Aorta (tissue), 5 donors: ENCODE results near the gene MYBPHL. TPM values are rescaled to one million over a fixed set of nuclear protein-coding genes. Genes with fewer than 3 reads are reported as not detected.

Source experiments
- ATAC-seq: fragments of 200-7000 bp; cut with Tn5 transposase; one replicate; pipeline ENCODE4 v1.9.1; 2022; ENCODE audit warnings: moderate library complexity; ENCODE audit not compliant: low FRiP score
- DNase-seq, 2 donors: peaks; one replicate each; pipeline ENCODE4 v3.0.0-alpha.2; 2020
- H3K27ac ChIP-seq, 2 donors: one replicate each; pipeline ENCODE4 v1.5.1; 2013; ENCODE audit warnings: low read length in 2 of 2, mild to moderate bottlenecking in 2 of 2, moderate library complexity in 2 of 2, control low read depth in 1 of 2, inconsistent platforms in 1 of 2, low read depth in 1 of 2
- H3K27me3 ChIP-seq, 2 donors: one replicate each; pipeline ENCODE4 v1.6.1; 2013; ENCODE audit warnings: control low read depth in 1 of 2, low read length in 1 of 2, mild to moderate bottlenecking in 1 of 2, moderate library complexity in 1 of 2; ENCODE audit not compliant: insufficient read depth in 2 of 2, control insufficient read depth in 1 of 2
- H3K36me3 ChIP-seq, 2 donors: one replicate each; pipeline ENCODE4 v1.6.1; 2013; ENCODE audit warnings: control low read depth in 1 of 2, low read length in 1 of 2, mild to moderate bottlenecking in 1 of 2; ENCODE audit not compliant: insufficient read depth in 2 of 2, control insufficient read depth in 1 of 2
- H3K4me1 ChIP-seq, 2 donors: one replicate each; pipeline ENCODE4 v1.6.1; 2013; ENCODE audit warnings: low read length in 2 of 2, control low read depth in 1 of 2, mild to moderate bottlenecking in 1 of 2, moderate library complexity in 1 of 2; ENCODE audit not compliant: insufficient read depth in 2 of 2, control insufficient read depth in 1 of 2
- H3K4me3 ChIP-seq, 2 donors: one replicate each; pipeline ENCODE4 v1.5.1; 2013; ENCODE audit warnings: low read length in 2 of 2, control low read depth in 1 of 2, mild to moderate bottlenecking in 1 of 2
- H3K9me3 ChIP-seq: one replicate; pipeline ENCODE4 v1.6.1; 2013; ENCODE audit warnings: mild to moderate bottlenecking, low read length; ENCODE audit not compliant: control insufficient read depth
- WGBS, 2 donors: extraction: QIAGEN DNeasy Blood & Tissue Kit; methylation state at CpG; one replicate each; pipeline ENCODE4 v1.1.7; 2013; 5-methylcytosine and 5-hydroxymethylcytosine counted together
- intact Hi-C, 2 donors: fragments of 100-400 bp; cut with DNase I; formaldehyde crosslinking; loops; one replicate each; pipeline versions ENCODE4 v1.14.2 to v1.15.0; 2022
- long read RNA-seq, 2 donors: library from polyadenylated mRNA; unstranded; transcript quantifications; one replicate each; pipeline ENCODE4 v2.0.0, GENCODE V29; 2020 to 2021
- polyA plus RNA-seq, 2 donors: library from polyadenylated mRNA; stranded (reverse); fragments of 200-250 nt; gene quantifications; one replicate each; pipeline ENCODE4 v1.2.3, GENCODE V29; 2013
- total RNA-seq, 2 donors: library from RNA; stranded (reverse); fragmentation: NEBNext Ultra II Directional; extraction: Animal tissue kit (Norgen Biotek cat#: 25700); gene quantifications; one replicate each; pipeline ENCODE4 v1.2.1, GENCODE V29; 2021
- donor health status: healthy with polysubstance abuse.
- donor health status: Bipolar disorder and iron deficiency.
- donor health status: DM: no; HTN: no; CAD: no.
- donor health status: DM: no; HTN: no; CAD: no.
- donor health status: DM: yes; HTN: yes; CAD: no.

MYBPHL gene
- total RNA-seq (not detected), polyA plus RNA-seq (not detected)
- long read RNA-seq, donor 1, partial matches to known transcripts = 0 of 2 reads
- long read RNA-seq, donor 1, other reads (novel, unspliced or antisense) = 2 of 2 reads
- long read RNA-seq, donor 2 = 0 reads

- H3K27ac ChIP-seq = no peak within 1 kb of the TSS
- ATAC-seq = no peak
- peaks cover 4 to 9% of the 10 kb centered on the region in 2 donors for H3K36me3 ChIP-seq
- no peak within 1 kb of the TSS for H3K4me3 ChIP-seq
- intact Hi-C loops = no loop called here
- H3K27me3 ChIP-seq = no peaks in the 10 kb centered on the region
- H3K9me3 ChIP-seq = no peaks in the 10 kb centered on the region
- no peak for DNase-seq
- 72 to 73% methylated on average over 7 of the region's 7 CpGs for WGBS, 2 donors
- H3K4me1 ChIP-seq = no peaks in the 10 kb centered on the region
Measured at GRCh38 chr1:109306832-109307273, at the start of gene MYBPHL. Gene MYBPHL (minus strand): TSS chr1:109307011. CDS start chr1:109306991, 20 bp downstream.

- H3K27ac ChIP-seq = peak overlapping the region in 1 of 2 donors; percentile 69
- 3 to 12% methylated on average over 1 of the region's 1 CpG for WGBS, 2 donors
- intact Hi-C loops = loop anchor here (5.0 kb wide), 1 partner anchor 36 kb away; no protein-coding TSS in a partner anchor
- H3K4me3 ChIP-seq = no peak overlapping the region
- DNase-seq (no peak), ATAC-seq (no peak)
- peaks cover 8 to 17% of the 10 kb centered on the region in 2 donors for H3K4me1 ChIP-seq
- H3K9me3 ChIP-seq = no peaks in the 10 kb centered on the region
- no peaks in the 10 kb centered on the region for H3K27me3 ChIP-seq
- peaks cover under 1 to 7% of the 10 kb centered on the region in 2 donors for H3K36me3 ChIP-seq
Measured at GRCh38 chr1:109356505-109356904, 49.7 kb upstream of the MYBPHL start.

GRCh38 chr1:109354929-109355328, 48.1 kb upstream of the MYBPHL start:
- peaks cover 2 to 12% of the 10 kb centered on the region in 2 donors for H3K36me3 ChIP-seq
- no peak for ATAC-seq
- intact Hi-C loops = loop anchor here (5.0 kb wide), 1 partner anchor 37 kb away; no protein-coding TSS in a partner anchor

GRCh38 chr1:109351457-109351856, 44.6 kb upstream of the MYBPHL start:
- Histone ChIP-seq H3K4me1 (peaks cover 3 to 4% of the 10 kb centered on the region in 2 donors), H3K27ac (no peak overlapping the region), H3K9me3 (no peaks in the 10 kb centered on the region), H3K4me3 (no peak overlapping the region), H3K36me3 (peaks cover 2 to 17% of the 10 kb centered on the region in 2 donors), H3K27me3 (no peaks in the 10 kb centered on the region)
- 85 to 87% methylated on average over 5 of the region's 5 CpGs for WGBS, 2 donors
- DNase-seq = no peak
- intact Hi-C loops = no loop called here
- ATAC-seq = no peak

More at GRCh38 chr1:109354929-109355328, 48.1 kb upstream of the MYBPHL start:
- WGBS, 2 donors = 82% methylated on average over 3 of the region's 3 CpGs
- Histone ChIP-seq H3K9me3 (no peaks in the 10 kb centered on the region), H3K4me1 (peaks cover 8 to 12% of the 10 kb centered on the region in 2 donors), H3K4me3 (no peak overlapping the region), H3K27me3 (no peaks in the 10 kb centered on the region), H3K27ac (peak overlapping the region in 1 of 2 donors; percentile 69)
- DNase-seq = no peak

- 74 to 81% methylated on average over 1 of the region's 1 CpG for WGBS, 2 donors
- H3K27ac ChIP-seq = no peak overlapping the region
- no peak for DNase-seq
- H3K4me1 ChIP-seq = peaks cover 0 to 2% of the 10 kb centered on the region in 2 donors
- no peak overlapping the region for H3K4me3 ChIP-seq
- no peaks in the 10 kb centered on the region for H3K27me3 ChIP-seq
- ATAC-seq = no peak
- H3K36me3 ChIP-seq = peaks cover 2 to 17% of the 10 kb centered on the region in 2 donors
- H3K9me3 ChIP-seq = no peaks in the 10 kb centered on the region
- intact Hi-C loops = no loop called here
Measured at GRCh38 chr1:109350655-109351054, 43.8 kb upstream of the MYBPHL start.

GRCh38 chr1:109350182-109350581, 43.4 kb upstream of the MYBPHL start:
- no peak for DNase-seq
- no peak overlapping the region for H3K27ac ChIP-seq

GRCh38 chr1:109347511-109347910, 40.7 kb upstream of the MYBPHL start:
- H3K4me1 ChIP-seq = peaks cover 0 to 2% of the 10 kb centered on the region in 2 donors
- DNase-seq (no peak), ATAC-seq (no peak)
- H3K27ac ChIP-seq = no peak overlapping the region
- no peaks in the 10 kb centered on the region for H3K27me3 ChIP-seq
- intact Hi-C loops = loop anchor here in 1 of 2 donors (10.0 kb wide), 1 partner anchor 63 kb away; the partner anchor contains the start of gene PSRC1
- H3K36me3 ChIP-seq = peaks cover 2 to 18% of the 10 kb centered on the region in 2 donors
- H3K4me3 ChIP-seq = no peak overlapping the region
- WGBS, 2 donors = 91 to 94% methylated on average over 6 of the region's 6 CpGs
- no peaks in the 10 kb centered on the region for H3K9me3 ChIP-seq

More at GRCh38 chr1:109350182-109350581, 43.4 kb upstream of the MYBPHL start:
- no peaks in the 10 kb centered on the region for H3K27me3 ChIP-seq
- H3K9me3 ChIP-seq = no peaks in the 10 kb centered on the region
- intact Hi-C loops = no loop called here
- WGBS, 2 donors = 88 to 89% methylated on average over 4 of the region's 4 CpGs
- peaks cover 0 to 2% of the 10 kb centered on the region in 2 donors for H3K4me1 ChIP-seq
- no peak for ATAC-seq
- no peak overlapping the region for H3K4me3 ChIP-seq
- H3K36me3 ChIP-seq = peaks cover 2 to 18% of the 10 kb centered on the region in 2 donors

GRCh38 chr1:109341944-109342930, 35.4 kb upstream of the MYBPHL start:
- H3K27me3 ChIP-seq = no peaks in the 10 kb centered on the region
- H3K9me3 ChIP-seq = no peaks in the 10 kb centered on the region
- H3K27ac ChIP-seq = peak overlapping the region in 1 of 2 donors; percentile 57
- H3K36me3 ChIP-seq = peaks cover 14 to 17% of the 10 kb centered on the region in 2 donors
- no peaks in the 10 kb centered on the region for H3K4me1 ChIP-seq
- WGBS, 2 donors = 34 to 36% methylated on average over 9 of the region's 9 CpGs
- H3K4me3 ChIP-seq = no peak overlapping the region
- no peak for DNase-seq
- no peak for ATAC-seq
- intact Hi-C loops = loop anchor here (5.0 to 10.0 kb wide), 3 partner anchors 55 to 65 kb away; partner anchors contain the start of genes PSRC1 (in 1 of the 2) and SORT1 (in 1 of the 2)
